Stimulated activated CD8-positive, alpha-beta memory T cell treated with anti-CD3 and anti-CD28 coated beads, Interleukin-15, amount 100 ng/mL, for 4 hours (primary cell): ENCODE data around the gene MCU.

ENCODE experiments used
- DNase-seq, 2 donors: peaks; one replicate each; pipeline ENCODE4 v3.0.0-alpha.2; 2020; ENCODE audit warnings: low read depth in 2 of 2

Gene MCU

DNA sequence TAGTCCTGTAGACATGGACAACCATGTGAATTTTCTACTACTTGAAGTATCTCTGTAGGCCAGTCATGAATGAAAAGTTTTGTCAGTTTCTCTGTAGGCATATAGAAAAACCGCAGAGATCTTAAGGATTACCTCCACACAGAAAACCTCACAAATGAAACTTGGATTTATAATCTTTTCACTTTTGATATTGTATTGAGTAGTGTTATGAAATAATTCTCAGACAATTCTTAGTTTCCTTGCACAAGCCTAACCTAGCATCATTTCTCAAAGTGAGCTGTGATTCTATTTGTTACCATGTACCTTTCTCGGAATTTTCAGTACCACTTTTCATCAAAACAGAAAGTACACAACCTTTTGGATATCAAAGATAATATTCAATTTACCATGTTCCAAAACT, 150.2 kb downstream of the MCU start:
- no peak for DNase-seq

DNA sequence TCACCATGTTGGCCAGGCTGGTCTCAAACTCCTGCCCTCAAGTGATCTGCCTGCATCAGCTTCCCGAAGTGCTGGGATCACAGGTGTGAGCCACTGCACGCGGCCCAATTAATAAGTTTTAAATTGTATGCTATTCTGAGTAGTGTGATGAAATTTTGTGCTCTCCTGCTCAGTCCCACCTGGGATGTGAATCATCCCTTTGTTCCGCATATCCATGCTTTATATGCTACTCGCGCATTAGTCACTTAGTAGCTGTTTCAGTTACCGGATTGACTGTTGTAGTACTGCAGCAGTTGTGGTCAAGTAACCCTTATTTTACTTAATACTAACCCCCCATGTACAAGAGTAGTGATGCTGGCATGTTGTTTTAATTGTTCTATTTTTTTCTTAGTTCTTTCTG, 154.3 kb downstream of the MCU start:
- DNase-seq, result no peak

DNA sequence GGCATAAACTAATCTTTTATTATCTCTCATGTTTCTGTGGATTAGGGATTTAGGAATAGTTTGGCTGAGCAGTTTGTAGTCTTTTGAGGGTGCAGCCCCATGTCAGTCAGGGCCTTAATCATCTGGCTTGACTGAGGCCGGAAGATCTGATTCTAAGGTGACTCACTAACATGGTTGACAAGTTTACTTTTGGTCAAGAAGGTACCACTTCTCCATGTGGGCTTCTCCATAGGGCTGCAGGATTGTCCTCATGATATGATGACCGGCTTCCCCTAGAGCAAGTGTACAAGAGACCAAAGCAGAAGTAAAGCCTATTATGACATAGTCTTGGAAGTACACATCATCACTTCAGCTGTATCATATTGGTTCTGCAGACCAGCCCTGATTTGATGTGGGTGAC, 155.7 kb downstream of the MCU start:
- no peak for DNase-seq

DNA sequence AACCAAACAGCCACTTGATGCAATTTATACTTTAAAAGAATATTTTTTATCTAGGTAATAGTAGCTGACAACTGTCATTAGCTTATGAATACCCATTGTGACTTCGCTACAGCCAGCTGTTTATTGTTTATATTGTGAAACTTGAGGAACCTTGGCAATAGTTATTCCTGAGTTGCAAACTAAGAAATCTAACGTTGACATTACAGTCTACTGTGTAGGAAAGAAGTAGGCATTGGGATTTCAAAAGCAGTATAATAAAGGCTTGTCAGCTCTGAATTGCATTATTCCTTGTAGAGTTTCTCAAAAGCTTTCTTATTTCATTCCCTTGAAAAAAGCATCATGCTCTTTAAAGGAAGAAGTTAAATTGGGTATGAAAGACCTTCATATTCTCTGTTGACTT, 158.9 kb downstream of the MCU start:
- no peak for DNase-seq

DNA sequence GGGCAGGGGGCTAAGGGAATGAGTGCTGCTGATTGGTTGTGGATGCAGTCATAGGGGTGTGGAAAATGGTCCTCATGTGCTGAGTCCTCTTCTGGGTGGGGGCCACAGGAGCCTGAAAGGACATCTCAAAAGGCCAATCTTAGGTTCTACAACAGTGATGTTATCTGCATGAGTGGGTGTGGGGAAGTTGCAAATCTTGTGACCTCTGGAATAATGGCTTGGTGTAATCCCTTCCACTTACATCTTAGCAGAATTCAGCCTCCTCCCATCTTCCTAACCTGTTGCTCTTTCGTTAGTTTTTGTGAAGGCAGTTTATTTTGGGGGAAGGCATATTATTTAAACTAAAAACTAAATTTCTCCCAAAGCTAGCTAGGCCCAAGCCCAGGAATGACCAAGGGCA, 159.6 kb downstream of the MCU start:
- DNase-seq, result no peak

DNA sequence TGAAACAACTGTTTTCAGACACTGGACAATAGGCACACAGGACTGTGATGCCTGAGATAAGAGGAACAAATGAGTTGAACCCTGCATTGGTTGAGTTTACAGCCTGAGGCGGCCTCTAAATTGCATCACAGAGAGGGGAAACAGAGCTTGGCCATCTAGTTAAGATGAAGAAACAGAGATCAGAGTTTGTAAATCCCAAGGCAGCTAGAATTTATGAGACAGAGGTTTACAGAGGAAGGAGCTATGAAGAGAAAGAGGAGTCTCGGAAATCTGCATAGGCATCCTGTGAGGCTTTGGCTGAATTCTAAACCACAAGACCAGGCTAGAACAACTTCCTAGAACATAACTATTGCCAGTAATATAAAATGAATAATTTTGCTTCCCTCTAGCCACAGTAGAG, 160.6 kb downstream of the MCU start:
- no peak for DNase-seq

DNA sequence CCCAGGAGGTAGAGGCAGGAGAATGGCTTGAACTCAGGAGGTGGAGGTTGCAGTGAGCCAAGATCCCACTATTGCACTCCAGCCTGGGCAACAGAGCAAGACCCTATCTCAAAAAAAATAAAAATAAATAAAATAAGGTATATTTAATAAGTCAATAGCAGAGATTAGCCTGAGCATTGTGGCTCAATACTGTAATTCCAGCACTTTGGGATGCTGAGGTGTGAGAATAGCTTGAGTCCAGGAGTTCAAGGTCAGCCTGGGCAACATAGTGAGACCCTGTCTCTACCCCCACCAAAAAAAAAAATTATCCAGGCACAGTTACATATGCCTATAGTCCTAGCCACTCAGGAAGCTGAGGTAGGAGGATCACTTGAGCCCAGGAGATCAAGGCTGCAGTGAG, 163.2 kb downstream of the MCU start:
- no peak for DNase-seq

DNA sequence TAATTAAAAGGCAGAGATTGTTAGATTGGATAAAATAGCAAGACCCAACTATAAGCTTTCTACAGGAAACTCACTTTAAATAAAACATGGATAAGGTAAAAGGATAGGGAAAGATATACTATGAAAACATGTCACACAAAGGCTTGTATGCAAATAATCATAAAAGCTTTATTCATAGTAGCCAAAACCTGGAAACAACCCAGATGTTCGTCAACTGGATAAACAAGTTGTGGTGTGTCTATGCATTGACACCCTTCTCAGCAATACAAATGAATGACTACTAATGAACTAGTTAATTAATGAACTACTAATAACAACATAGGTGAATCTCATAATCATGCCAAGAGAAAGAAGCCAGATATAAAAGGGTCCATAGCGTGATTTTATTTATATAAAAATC, 163.8 kb downstream of the MCU start:
- DNase-seq, result no peak

DNA sequence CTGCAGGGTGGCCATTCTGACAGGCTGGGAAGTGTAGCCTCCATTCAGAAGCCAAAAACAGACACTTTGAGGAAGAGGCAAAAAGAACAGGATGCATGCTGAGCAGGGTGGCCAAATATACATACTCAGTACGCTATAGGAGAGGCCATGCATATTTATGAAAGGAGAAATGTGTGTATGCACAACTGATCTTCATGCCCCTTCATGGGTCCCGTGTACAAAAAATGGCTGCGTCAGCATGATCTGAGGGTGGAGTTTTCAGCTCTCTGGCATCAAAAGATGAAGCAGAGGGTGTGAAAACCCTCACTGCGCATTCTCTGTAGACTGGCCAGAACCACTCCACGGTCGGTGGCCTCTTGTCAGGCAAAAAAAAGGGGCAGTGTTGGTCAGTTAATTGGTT, 166.1 kb downstream of the MCU start:
- DNase-seq, result no peak

DNA sequence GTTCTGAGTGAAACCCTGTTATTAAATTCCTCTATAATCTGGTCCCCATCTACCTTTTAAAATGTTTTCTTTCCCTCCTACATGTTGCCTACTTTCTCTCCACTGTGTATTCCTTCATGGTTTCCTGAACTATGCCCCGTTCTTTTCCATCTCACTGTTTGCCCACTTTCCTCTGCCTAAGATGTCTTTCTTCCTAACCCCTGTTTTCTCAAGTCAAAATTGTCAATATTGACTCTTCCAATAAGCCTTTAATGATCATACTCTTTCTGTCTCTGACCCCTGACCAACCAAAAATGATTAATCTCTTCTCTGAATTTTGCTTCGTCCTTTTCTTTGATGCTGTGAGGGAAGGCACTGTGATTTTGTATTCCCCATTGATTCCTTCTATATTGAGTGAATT, 171.0 kb downstream of the MCU start:
- DNase-seq, result no peak

DNA sequence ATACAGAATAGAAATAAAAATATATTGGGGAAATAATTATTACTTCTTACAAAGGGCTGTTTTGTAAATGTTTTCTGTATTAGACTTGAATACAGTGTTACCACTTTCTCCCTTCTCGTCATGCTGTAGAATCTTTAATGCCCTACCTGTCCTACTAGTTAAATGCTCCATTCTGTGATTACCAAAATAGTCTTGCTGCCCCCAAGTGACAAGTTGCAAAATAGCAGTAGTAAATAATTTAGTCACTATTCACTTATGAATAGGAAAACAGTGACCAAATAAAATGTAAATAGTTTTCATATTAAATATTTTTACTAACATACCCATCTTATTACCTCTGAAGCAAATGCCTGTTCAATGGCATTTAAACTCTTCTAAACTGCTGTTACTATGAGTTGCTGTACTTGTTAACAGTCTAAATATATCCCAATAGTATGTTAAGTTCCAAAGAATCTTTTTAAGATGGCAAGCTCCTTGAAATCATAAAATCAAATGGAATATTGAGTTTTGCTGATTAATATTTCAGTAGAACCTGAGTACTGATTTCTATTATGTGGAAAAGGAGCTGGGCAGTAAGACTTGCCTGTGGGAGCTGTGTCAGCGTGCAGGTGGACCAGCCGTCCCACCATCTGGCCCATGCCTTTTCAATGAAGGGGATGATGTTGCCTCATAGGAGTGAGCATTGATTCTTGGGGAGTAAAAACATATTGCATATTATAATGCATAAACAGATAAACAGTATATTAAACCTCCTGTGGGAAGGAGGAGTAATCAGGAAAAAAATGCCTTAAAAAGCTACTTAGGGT, 183.5 kb downstream of the MCU start:
- no peak for DNase-seq

DNA sequence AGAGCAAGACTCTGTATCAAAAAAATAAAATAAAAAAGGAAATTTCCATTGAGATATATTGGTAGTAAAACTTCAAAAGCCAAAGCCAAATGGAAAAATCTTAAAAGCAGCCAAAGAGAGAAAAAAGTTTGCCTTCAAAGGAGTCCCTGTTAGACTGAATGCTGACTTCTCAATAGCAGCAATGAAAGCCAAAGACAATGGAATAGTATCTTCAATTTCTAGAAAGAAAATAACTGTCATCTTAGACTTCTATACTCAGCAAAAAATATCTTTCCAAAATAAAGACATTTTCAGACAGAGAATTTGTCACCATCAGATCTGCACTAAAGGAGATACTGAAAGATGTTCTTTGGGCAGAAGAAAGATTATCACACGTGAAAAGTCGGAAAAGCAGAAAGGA, 187.3 kb downstream of the MCU start:
- DNase-seq, result no peak

DNA sequence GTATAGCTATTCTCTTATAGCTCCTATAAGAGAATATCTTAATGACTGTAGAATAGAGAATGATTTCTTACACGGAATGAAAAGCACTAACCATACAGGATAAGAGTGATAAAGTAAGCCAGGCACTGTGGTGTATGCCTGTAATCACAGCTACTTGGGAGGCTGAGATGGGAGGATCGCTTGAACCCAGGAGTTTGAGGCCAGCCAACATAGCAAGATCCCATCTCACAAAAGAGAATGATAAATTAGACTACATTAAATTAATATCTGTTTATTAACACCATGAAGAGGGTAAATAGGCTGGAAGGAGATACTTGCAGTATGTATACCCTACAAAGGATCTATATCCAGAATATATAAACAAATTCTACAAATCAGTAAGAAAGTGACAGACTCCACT, 189.3 kb downstream of the MCU start:
- DNase-seq, result no peak

DNA sequence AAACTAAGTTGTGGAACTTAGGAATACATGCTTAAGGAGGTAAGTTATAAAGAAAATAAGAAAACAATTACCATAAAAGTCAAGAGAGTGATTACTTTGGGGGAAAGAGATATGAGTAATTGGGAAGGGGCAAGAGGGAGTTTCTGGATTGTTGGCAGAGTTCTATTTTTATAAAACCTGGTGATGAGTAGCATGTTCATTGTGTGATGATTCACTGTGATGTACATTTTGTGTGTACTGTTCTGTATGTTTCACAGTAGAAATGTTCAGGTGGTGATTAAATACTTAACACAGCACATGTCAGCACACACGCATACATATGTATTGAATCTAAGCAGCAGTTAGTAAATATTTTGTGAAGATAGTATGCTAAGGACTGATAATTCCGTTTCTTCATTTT, 191.9 kb downstream of the MCU start:
- no peak for DNase-seq

DNA sequence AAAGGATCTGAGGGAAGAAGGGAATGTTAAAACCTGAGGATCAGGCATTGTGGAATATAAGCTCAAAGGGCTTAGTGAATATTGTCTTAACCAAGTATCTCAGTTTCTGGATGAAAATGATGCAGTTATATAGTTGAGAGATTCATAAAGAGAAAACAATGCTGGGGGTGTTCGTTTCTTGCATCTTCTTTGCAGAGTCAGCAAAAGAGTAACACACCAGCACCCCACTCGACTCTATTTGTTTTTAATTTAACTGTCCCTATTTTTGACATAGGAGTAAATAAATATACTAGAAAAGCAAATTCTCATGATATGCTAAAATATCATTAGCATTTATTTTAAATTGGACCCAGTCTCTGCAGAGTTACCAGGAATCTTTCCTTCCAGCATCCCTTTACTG, 194.0 kb downstream of the MCU start:
- no peak for DNase-seq

DNA sequence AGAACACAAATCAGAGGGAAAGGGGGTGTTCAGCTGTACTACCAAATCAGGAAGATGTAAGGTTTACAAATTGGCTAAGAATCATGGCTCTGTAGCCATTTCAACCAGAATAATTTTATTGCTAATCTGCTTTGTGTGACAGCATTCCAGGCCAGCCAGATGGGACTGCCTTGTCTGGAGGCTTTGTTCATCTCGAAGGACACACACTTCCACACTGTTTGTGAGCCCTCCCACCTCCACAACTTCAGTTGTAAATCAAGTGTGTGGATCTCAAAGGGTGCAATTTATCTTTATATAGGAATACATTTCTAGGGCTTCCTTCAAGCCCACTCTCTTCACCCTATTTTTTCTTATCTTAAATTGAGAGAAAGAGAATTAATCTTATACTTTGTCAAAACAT, 194.7 kb downstream of the MCU start:
- no peak for DNase-seq

DNA sequence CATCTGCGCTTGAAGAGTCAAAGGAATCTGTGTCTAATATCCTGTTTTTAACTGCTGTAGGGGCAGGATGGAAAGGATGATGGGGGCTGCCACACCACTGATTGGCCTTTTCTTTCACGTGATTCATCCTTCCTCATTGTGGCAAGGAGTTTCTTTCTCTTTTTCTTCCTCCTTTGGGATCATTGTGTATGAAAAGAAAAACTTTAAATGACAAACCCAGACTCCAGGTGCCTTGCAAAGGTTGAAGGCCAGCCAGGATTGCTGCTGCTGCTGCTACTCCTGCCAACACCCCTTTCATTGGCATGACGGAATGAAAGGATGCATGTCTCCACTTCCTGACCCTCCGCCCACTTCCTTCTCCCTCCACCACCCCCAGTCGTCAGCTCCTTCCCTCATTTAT, 195.1 kb downstream of the MCU start:
- no peak for DNase-seq

DNA sequence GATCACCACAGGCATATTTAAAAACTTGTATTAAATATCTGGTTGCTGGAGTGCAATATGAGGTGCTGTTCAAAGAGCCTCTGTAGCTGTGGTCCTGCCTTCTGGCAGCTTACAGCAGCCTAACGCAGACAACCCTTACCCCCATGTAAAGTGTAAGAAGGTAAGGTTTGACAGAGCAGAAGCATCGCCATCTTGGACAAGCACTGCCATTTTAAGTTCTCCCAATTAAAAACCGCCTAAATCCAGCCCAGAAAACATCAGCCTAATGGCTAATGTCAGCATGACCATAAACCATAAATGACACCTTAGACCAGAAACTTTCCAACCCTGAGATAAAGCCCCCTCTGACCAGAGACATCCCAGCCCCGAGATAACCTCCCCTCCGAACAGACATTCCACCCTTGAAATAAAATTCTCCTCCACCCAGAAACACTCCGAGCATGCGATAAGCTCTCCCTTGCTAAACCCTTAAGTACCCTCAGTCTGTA, 196.3 kb downstream of the MCU start:
- DNase-seq, result no peak

DNA sequence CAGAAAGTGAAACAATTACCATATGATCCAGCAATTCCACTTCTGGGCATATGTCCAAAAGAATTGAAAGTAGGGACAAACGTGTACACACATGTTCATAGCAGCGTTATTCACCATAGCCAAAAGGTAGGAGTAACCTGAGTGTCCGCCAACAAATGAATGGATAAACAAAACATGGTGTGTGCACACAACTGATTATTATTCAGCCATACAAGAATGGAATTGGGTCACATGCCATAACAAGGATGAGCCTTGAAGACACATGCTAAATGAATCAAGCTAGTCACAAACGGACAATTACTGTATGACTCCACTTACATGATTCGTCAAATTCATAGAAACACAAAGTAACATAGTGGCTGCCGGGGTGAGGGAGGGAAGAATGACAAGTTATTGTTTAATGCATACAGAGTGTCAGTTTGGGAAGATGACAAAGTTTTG, 197.5 kb downstream of the MCU start:
- no peak for DNase-seq

DNA sequence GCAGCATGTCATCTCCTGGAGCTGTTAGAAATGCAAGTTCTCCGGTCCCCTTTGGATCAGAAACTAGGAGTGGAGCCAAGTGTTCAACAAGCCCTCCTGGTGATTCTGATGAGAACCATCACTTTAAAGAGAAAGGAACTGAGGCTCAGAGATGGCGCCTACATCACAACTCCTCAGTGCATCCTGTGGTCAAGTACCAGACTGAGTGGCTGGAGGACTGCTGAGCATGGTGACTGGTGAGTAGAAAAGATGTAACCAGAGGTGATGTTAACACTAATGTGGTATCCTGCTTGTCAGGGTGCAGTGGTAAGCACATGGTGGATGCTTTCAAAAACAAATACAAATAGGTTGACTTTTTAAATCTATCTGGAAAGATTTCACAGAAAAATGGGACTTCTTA, 198.1 kb downstream of the MCU start:
- no peak for DNase-seq

DNA sequence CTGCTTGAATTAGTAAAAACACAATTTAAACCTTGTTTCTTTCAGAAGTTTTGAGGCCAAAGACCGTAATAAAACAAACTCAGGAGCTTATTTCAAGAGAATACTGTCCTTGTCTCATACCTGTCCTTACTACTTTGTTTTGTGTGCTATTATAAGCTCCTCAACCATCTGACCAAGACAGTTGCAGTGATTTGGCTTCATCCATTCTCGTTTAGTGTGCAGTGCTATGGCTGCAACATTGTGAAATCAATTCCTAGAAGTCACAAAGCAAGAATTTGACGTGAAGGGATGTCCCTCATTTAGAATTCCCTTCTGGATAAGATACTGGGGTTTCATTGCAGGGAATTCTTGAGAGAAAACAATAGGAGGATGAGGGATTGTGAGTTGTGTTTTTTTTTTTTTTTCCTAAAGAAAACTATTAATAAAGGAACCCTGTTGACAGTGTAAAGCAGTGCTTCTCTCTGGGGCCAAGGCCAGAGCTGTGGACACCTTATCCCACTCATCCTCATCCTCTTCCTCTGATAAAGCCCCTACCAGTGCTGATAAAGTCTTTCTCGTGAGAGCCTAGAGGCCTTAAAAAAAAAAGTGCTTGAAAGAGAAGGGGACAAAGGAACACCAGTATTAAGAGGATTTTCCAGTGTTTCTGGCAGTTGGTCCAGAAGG, 201.3 kb downstream of the MCU start, which contains the start of gene OIT3:
OIT3 (plus strand) TSS at position 604 of the 663 bp plus-strand sequence. CDS start 60 bp downstream, outside the sequence.
- DNase-seq, result no peak

DNA sequence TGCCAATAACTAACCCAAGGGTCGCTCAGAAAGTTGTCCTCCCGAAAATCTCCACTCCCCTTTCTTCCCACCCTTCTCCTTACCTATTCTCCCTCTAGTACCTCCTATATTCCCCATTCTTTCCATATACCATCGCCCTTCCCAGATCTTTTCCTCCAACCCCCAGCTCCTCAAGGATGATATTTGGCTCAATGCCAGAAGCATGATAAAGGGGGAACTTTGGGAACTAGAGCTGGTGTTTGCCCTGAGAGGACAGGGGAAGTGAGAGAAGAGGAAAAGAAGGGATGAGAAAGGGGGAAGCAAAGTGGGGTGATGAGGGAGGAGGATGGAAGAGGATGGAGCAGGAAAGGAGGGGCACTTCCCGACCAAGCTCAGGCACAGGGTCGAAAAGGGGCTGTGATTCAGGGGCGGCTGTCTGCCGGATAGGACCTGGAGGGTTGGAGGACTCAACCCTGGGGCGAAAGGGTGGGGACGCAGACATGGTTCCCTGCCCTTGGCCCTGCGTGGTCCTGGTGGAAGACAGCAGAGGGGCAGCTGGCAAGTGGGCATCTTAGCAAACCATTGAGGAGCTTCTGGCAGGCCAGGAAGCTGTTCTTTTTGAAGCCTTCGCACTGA, 203.4 kb downstream of the MCU start:
- no peak for DNase-seq

DNA sequence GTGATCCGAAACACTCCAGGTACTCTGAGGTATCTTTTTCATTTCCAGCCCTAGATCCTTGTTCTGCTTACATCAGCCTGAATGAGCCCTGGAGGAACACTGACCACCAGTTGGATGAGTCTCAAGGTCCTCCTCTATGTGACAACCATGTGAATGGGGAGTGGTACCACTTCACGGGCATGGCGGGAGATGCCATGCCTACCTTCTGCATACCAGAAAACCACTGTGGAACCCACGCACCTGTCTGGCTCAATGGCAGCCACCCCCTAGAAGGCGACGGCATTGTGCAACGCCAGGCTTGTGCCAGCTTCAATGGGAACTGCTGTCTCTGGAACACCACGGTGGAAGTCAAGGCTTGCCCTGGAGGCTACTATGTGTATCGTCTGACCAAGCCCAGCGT, 206.7 kb downstream of the MCU start:
- no peak for DNase-seq
